ENCODE data around the gene MRPS11.
"Not testable (repeated sequence)": the region's sequence is repeated elsewhere in the genome, so short reads cannot be mapped to it uniquely, and the experiment has no call there.

Gene MRPS11

DNA sequence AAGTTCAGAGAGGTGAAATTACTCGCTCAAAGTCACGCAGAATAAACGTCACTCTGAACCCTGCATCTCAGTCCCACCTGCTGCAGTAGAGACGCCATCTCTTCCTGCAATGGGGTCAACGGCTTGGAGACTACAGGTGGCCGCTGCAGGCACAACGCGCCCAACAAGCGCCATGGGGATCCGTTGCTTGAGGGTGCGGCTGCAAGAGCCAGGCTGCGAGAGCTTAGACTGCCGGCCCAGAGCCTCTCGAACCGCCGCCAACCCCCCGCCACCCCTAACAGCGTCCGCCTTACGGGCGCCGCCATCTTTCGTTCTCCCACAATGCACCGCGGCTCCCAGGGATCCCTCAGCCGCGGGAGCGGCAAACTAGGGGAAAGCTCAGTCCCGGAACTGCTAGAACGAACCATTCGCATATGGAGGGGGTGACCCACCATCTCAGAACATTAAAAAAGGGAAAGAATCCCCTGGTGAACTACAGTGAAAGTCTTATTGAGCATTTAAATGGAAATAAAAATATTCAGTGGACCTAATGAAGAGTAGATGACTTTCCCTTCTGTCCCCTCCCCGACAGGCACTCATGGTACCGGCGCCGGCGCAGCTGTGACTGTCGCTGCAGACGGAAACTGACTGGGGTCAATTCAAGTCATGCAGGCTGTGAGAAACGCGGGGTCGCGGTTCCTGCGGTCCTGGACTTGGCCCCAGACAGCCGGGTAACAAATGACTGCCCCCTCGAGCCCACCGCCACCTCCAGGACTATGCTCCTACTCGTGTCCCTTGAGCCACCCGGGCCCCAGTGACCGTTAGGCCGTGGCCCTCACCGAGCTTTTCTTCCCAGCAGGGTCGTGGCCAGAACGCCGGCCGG lies at the start of gene MRPS11, which contains the start of gene MRPL46:
Gene MRPS11 (plus strand): TSS at position 636 of the 862 bp plus-strand sequence. CDS start 10 bp downstream, at position 646.
Gene MRPL46 (minus strand): TSS at position 316 of the 862 bp plus-strand sequence. CDS start 11 bp downstream, at position 305.
- DNase-seq: peak; percentile 88 to 93

DNA sequence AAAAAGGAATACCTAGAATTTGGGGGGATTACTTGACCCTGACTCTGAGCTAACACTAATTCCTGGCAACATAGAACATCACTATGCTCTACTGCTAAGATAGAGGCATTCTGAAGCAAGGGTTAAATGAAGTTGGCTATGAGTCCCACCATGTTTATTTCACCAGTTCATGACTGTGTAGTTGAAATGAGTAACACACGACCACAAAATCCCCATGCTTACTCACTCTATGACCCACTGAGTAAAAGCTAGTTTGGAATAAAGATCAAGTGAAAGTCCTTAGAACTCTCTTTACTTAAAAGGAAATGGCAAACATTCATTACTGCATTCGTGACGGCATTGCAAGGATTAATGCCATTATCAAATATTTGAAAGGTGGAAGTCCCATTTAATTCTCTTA lies 47.7 kb upstream of the MRPS11 start:
- no peak for DNase-seq

DNA sequence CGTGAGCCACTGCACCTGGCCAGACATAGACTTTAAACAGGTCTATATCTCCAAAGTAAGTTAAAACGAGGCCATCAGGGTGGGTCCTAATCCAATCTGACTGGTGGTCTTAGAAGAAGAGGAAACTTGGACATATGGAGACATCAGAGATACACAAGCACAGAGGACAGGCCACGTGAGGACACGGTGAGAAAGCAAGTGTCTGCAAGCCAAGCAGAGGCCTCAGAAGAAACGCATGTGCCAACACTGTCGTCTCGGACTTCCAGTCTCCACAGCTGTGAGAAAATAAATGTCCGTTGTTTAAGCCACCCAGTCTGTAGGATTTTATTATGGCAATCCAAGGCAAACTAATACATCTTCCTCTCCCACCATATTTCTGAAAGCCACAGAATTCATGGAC lies 44.2 kb upstream of the MRPS11 start:
- DNase-seq: no peak

GRCh38 chr15:88426304-88426703 lies 41.2 kb upstream of the MRPS11 start:
- DNase-seq: no peak

- DNase-seq: no peak
These were observed 39.5 kb upstream of the MRPS11 start for GRCh38 chr15:88428053-88428452.

DNA sequence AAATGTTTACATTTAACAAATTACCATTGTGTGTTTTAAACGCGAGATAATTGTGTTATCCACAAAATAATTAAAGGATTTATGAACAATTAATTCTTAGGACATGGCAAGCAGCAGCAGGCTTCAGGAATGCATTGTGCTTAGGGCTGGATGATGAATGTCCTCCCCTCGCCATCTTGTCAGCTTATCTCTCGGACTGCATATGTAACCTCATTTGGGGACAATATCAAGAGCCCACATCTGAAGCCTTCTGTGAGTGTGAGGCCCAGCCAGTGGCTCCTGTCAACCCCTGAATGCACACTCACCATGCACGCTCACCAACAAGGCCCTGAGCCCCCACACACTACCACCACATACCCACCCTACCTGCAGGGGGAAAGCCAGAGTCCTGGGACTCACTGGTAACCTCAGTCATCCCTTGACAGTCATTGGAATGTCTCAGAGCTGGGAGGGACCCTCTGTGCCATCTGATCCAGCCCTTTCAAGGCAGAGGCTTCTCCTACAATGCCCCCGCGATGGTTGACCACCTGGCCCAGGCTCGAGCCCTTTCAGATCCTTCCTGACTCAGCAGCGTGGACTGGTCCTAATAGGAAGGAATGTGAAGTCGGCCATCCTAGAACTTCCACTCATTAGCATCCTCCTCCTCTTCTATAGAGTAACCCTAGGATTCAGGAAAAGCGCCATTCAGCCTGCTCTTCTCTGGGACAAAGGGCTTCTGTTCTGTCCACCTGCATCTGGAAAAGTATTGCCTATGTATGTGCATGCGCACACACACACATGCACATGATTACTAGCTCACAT lies 38.5 kb upstream of the MRPS11 start:
- DNase-seq: no peak

- no peak for DNase-seq
These were observed 37.5 kb upstream of the MRPS11 start for GRCh38 chr15:88430051-88430450.

GRCh38 chr15:88431441-88431840 lies 36.1 kb upstream of the MRPS11 start:
- no peak for DNase-seq

DNA sequence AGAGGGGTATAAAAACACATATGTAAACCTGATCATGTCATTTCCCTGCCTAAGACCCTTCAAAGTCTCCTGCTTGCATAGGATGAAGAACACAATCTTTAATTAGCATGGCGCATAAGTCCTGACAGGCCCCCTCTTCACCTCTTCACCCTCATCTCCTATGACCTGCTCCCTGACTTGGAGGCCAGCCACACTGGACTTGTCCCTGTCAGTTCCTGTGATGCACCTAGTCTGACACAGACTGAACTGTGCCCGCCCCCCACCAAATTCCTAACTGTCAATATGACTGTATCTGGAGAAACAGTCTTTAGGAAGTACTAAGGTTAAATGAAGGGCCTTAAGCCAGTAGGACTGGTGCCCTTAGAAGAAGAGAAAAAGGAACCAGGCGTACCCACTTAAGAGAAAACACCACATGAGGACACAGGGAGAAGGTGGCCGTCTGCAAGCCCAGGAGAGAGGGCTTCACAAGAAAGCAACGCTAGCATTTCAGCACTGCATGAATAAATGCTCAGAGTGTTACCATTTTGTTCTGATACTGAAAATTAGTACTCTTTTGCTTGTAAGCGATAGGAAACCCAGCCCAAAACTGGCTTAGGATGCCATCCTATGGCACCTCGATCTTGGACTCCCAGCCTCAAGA lies 34.3 kb upstream of the MRPS11 start:
- DNase-seq: no peak

DNA sequence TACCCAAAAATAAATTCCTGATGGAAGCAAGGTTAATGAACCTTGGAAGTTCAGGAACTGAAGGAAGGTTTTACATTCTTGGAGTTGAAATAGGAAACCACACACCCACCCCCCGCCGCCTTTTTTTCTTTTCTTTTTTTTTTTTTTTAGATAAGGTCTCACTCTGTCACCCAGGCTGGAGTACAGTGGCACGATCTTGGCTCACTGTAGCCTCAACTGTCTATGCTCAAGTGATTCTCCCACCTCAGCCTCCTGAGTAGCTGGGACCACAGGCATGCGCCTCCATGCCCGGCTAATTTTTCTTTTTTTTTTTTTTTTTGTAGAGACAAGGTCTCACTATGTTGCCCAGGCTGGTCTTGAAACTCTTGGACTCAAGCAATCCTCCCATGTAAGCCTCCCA lies 33.4 kb upstream of the MRPS11 start:
- DNase-seq: not testable (repeated sequence)

- DNase-seq: no peak
These were observed 29.3 kb upstream of the MRPS11 start for GRCh38 chr15:88438181-88438580.

DNA sequence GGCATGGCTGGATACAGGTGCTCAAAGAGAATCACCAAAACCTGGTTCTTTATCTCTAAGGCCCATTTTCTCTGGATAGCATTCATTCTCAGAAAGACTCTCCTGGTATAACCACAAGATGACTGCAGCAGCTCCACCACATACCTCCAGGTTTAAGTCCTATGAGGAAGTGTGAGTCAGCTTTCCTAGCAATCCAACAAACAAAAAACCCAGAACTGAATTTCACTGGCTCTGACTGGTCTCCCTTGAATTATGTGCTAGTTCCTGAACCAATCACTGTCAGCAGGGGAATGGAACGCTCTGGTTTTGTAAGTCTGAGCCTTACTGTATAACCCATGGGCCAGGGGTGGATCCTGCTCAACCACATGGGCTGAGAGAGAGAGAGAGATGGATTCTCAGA lies 27.5 kb upstream of the MRPS11 start:
- no peak for DNase-seq

- no peak for DNase-seq
These were observed 26.3 kb upstream of the MRPS11 start for GRCh38 chr15:88441076-88441730.

DNA sequence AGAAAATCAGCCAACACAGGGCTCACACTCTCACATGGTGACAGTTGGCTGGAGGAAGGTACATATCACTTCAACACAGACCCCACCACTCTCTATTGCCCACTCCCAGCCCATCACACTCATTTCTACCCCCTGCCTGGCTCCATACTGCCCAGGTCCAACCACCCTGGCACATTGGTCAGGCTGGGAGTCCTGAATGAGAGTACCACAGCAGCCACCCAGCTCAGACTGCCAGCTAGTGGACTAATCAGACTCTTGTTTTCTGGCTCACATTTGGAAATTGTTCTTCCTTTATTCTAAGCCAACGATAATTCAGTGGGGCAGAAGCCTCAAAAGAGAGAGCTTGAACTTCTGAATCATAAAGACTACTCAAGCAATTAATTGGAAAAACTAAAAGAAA lies 20.3 kb upstream of the MRPS11 start:
- no peak for DNase-seq

DNA sequence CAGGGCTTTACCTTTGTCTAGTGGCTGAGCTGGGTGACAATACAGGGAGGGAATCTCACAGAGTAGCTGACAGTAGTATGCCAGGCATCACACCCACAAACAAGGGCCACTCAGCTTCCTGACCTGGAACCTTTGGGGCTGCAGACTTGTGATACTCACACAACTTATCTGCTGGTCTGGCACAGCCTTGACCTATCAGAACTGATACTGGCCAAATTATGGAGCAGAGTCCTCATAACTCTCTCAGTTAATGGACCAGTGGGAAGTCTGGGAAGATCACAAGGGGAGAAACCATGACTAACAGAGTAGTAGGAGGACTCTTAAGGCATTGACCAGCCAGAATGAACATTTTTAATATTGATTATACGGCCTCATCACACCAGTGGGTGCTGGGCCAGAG lies 19.8 kb upstream of the MRPS11 start:
- no peak for DNase-seq

DNA sequence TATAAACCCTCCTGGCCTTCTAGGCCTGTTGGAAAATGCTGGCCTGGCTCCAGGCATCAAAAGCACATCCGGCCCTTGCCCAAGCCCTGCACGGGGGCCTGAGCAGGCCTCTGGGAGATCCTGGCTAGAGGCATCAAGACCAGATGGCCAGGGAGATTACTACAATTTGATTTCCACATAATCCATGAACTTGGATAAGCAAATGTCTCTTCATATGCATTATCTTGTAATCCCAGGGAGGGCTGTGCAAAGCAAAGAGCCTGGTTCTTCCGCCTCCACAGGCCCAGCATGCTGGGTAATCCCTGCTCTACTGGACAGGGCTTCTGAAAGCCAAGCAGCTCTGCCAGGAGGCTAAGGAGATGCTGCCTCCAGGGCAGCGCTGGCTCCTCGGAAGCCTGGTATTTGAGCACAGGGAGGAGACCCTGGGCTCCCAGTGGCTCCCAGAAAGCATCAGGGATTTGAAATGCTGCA lies 18.5 kb upstream of the MRPS11 start:
- no peak for DNase-seq

DNA sequence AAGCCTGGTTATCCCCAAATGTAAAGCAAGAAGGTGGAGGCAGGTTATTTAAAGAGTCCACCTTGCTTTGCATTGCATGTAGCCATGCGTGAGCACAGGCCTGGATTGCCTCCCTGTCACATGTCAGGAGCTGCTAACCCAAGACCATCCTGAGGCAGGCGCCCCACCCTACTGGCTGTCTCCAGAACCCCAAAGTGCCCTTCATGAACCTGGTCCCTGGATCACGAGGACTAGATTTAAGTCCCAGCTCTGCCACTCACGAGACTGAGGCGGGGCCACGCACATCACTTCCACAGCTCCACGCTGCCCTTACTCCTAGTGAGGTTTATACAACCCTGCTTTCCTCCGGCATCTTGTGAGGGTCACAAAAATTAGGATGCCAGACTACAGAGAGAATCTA lies 17.9 kb upstream of the MRPS11 start:
- no peak for DNase-seq

DNA sequence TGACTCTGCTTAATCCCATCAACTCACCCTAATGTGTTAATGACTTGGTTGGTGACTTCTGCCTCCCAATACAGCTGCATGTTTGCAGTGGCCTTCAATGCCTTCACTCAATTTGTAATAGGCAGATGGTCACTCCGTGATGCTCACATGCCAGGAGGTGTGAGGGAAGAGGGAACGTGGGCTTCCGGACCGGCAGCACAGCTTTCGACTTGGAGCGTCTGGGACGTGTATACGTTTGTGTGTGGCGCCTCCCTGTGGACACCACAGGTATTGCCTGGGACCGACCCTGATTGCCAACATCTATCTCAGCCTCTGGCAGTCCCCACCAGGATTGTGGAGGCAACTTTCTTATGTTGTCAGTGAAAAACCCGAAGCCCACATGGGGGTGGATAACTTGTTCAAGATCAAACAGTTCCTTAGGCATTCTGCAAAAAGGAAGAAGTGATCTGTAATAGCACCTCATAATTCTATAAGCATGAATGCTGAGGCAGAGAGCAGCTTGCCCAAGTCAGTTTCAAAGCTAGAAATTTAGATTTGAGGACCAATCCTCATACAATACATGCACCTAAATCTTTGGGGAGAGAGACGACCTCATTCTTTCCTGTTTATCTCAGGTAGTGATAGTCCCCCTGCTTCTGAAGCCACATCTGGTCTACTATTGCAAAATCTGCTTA lies 17.2 kb upstream of the MRPS11 start:
- DNase-seq: peak; percentile 22 to 40

GRCh38 chr15:88453651-88454050 lies 13.9 kb upstream of the MRPS11 start:
- no peak for DNase-seq

- peak; percentile 14 to 27 for DNase-seq
These were observed 13.3 kb upstream of the MRPS11 start for GRCh38 chr15:88454236-88454635.

DNA sequence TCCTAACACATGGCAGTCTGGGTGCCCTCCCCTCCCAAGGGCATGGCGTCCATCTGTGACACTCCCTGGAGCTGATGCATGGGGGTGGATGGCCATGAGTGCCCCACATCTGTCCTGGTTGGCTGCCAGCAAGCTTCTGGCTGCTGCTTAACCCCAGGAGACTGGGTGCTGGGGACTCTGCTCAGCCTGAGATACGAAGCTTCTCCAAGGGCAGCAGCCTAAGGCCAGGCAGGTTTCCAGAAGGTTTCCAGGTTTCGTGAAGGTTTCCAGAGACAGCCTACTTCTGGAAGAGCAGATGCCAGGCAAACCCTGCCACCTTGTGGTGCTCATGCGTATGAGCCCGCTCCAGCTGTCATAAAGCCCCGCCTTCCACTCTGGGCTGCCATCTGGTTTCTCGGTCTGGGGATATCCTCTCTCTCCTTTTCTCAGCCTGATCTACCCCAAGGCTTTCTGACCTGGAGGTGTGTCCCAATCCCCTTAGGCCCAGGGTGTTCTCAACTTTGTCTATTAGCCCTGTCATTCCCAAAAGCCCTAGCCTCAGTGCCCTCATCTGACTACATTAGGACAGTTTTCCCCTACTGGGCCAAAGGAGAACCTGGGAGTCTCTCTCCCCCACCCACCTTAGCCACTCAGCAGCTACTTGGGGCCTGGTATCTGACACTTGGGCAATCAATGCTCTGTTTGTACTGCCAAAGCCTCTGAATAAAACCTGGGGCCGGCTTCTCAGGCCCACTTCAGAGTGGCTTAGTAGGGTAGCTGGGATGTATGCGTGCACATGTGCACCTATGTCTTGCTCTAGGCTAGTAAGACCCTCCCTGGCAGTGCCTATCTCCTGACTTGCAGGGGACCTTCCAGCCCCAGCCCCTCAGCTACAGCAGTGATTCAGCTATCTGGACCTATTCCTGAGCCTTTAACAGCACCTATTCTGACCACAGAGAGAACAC lies 12.4 kb upstream of the MRPS11 start:
- DNase-seq: peak; percentile 41

All from AML-193 (cell line).